TTC549 (cell line): ENCODE measurements around the gene CCDC116.
"Not testable (repeated sequence)": the region's sequence is repeated elsewhere in the genome, so short reads cannot be mapped to it uniquely, and the experiment has no call there.

Source experiments
- FAIRE-seq: peaks from 2 replicates; lab custom pipeline; 2012; peaks lifted over from hg19 to GRCh38; lab: Jason Lieb, UNC

The CCDC116 gene

GRCh38 chr22:21652547-21653545 lies 20.3 kb downstream of the CCDC116 start:
- FAIRE-seq, result no peak

GRCh38 chr22:21657020-21657359 lies 24.4 kb downstream of the CCDC116 start:
- FAIRE-seq, result no peak

- FAIRE-seq, result no peak
Measured at GRCh38 chr22:21657360-21658032, 24.9 kb downstream of the CCDC116 start.

GRCh38 chr22:21659864-21660525 lies 27.4 kb downstream of the CCDC116 start:
- FAIRE-seq, result no peak

GRCh38 chr22:21660904-21661303 lies 28.3 kb downstream of the CCDC116 start:
- no peak for FAIRE-seq

- no peak for FAIRE-seq
Measured at GRCh38 chr22:21661991-21662390, 29.4 kb downstream of the CCDC116 start.

GRCh38 chr22:21663738-21664137 lies 31.2 kb downstream of the CCDC116 start:
- FAIRE-seq, result no peak

GRCh38 chr22:21665047-21665851 lies 32.7 kb downstream of the CCDC116 start:
- no peak for FAIRE-seq

GRCh38 chr22:21666786-21667185 lies 34.2 kb downstream of the CCDC116 start:
- FAIRE-seq, result no peak

GRCh38 chr22:21669026-21669425 lies 36.5 kb downstream of the CCDC116 start:
- FAIRE-seq, result no peak

GRCh38 chr22:21672107-21672629 lies 39.6 kb downstream of the CCDC116 start:
- FAIRE-seq, result no peak

- FAIRE-seq, result no peak
Measured at GRCh38 chr22:21673534-21674321, 41.2 kb downstream of the CCDC116 start.

- no peak for FAIRE-seq
Measured at GRCh38 chr22:21674638-21675245, 42.2 kb downstream of the CCDC116 start.

- FAIRE-seq, result no peak
Measured at GRCh38 chr22:21677606-21678443, 45.3 kb downstream of the CCDC116 start.

GRCh38 chr22:21678842-21679241 lies 46.3 kb downstream of the CCDC116 start:
- FAIRE-seq, result not testable (repeated sequence)

GRCh38 chr22:21679383-21679782 lies 46.8 kb downstream of the CCDC116 start:
- FAIRE-seq, result no peak

GRCh38 chr22:21680830-21681565 lies 48.4 kb downstream of the CCDC116 start:
- no peak for FAIRE-seq

- FAIRE-seq, result no peak
Measured at GRCh38 chr22:21681566-21682370, 49.2 kb downstream of the CCDC116 start.
